Keratinocyte (primary cell): ENCODE results near the gene MTR. TPM values are rescaled to one million over a fixed set of nuclear protein-coding genes. Genes with fewer than 3 reads are reported as not detected.

ENCODE experiments used
- DNase-seq: peaks from one replicate; pipeline ENCODE4 v3.0.0-alpha.2; 2011; ENCODE audit warnings: low read depth, missing footprints, low spot score
- FAIRE-seq: peaks from 2 replicates; lab custom pipeline; 2011; peaks lifted over from hg19 to GRCh38; lab: Jason Lieb, UNC
- H2AFZ ChIP-seq: 2 replicates; pipeline ENCODE4 v1.6.0; 2012; ENCODE audit warnings: low read length, control low read depth, inconsistent platforms; ENCODE audit not compliant: control insufficient read depth
- H3K27ac ChIP-seq: 2 replicates; pipeline ENCODE4 v1.5.1; 2011; ENCODE audit warnings: low read length; ENCODE audit not compliant: control insufficient read depth, insufficient read depth
- H3K27me3 ChIP-seq: 3 replicates; pipeline ENCODE4 v1.6.0; 2011; ENCODE audit warnings: low read length; ENCODE audit not compliant: control insufficient read depth, insufficient read depth; ENCODE audit errors: extremely low read depth
- H3K36me3 ChIP-seq, 2 experiments: 2 replicates in 1 of 2; 3 replicates in 1 of 2; pipeline ENCODE4 v1.5.1; 2011; ENCODE audit warnings: low read length in 2 of 2, mild to moderate bottlenecking in 1 of 2; ENCODE audit not compliant: control insufficient read depth in 2 of 2, insufficient read depth in 2 of 2; ENCODE audit errors: extremely low read depth in 1 of 2
- H3K4me1 ChIP-seq: 3 replicates; pipeline ENCODE4 v1.5.1; 2011; ENCODE audit warnings: low read length; ENCODE audit not compliant: control insufficient read depth, insufficient read depth; ENCODE audit errors: extremely low read depth
- H3K4me2 ChIP-seq: 3 replicates; pipeline ENCODE4 v1.6.0; 2011; ENCODE audit warnings: low read depth, low read length; ENCODE audit not compliant: control insufficient read depth, insufficient read depth; ENCODE audit errors: extremely low read depth
- H3K4me3 ChIP-seq, 3 experiments: fragments of 200-600 bp in 1 of 3; sonication (generic) in 1 of 3; 2 replicates in 2 of 3; 3 replicates in 1 of 3; pipeline ENCODE4 v1.5.1; 2011 to 2016; ENCODE audit warnings: low read length in 3 of 3, mild to moderate bottlenecking in 3 of 3, control low read depth in 2 of 3, inconsistent platforms in 1 of 3, low read depth in 1 of 3, mixed read lengths in 1 of 3, mixed run types in 1 of 3, moderate library complexity in 1 of 3; ENCODE audit not compliant: control insufficient read depth in 2 of 3, insufficient read depth in 2 of 3; ENCODE audit errors: extremely low read depth in 1 of 3
- H3K79me2 ChIP-seq: 2 replicates; pipeline ENCODE4 v1.6.0; 2012; ENCODE audit warnings: low read length; ENCODE audit not compliant: control insufficient read depth, insufficient read depth
- H3K9ac ChIP-seq: 3 replicates; pipeline ENCODE4 v1.6.0; 2011; ENCODE audit warnings: low read length; ENCODE audit not compliant: control insufficient read depth, insufficient read depth; ENCODE audit errors: extremely low read depth
- H3K9me1 ChIP-seq: 3 replicates; pipeline ENCODE4 v1.6.0; 2011; ENCODE audit warnings: low read length; ENCODE audit not compliant: control insufficient read depth, insufficient read depth; ENCODE audit errors: extremely low read depth
- H3K9me3 ChIP-seq: 2 replicates; pipeline ENCODE4 v1.5.1; 2012; ENCODE audit warnings: low read depth, low read length; ENCODE audit not compliant: control insufficient read depth
- H4K20me1 ChIP-seq: 3 replicates; pipeline ENCODE4 v1.6.0; 2011; ENCODE audit warnings: low read length; ENCODE audit not compliant: control insufficient read depth, insufficient read depth; ENCODE audit errors: extremely low read depth
- CTCF ChIP-seq, 3 experiments: IDR thresholded peaks in 1 of 3; conservative IDR thresholded peaks in 1 of 3; optimal IDR thresholded peaks in 1 of 3; 2 replicates in 2 of 3; 3 replicates in 1 of 3; pipeline versions ENCODE3 to v1.5.1; 2011; ENCODE audit warnings: low read length in 3 of 3, mild to moderate bottlenecking in 3 of 3, moderate library complexity in 2 of 3, control low read depth in 1 of 3, inconsistent platforms in 1 of 3; ENCODE audit not compliant: insufficient read depth in 2 of 3; ENCODE audit errors: extremely low read depth in 1 of 3
- EZH2 ChIP-seq: IDR thresholded peaks from one replicate; pipeline ENCODE4 v1.6.1; 2012; ENCODE audit warnings: inconsistent platforms, mild to moderate bottlenecking, low read length, moderate library complexity
- dilution Hi-C: fragments of 300-500 bp; cut with MboI; formaldehyde crosslinking; loops from one replicate; pipeline ENCODE4 v1.7.0; 2020; ENCODE audit warnings: low sequenced_read_pairs; ENCODE audit not compliant: extremely low pct_ligation_motif_present
- polyA plus RNA-seq, 5 experiments: library from polyadenylated mRNA; depleted of rRNA in 3 of 5; stranded (reverse) in 3 of 5; stranded (forward) in 1 of 5; unstranded in 1 of 5; fragments of >200 nt; gene quantifications; 1 replicate in 1 of 5; 2 replicates in 3 of 5; 3 replicates in 1 of 5; pipeline versions ENCODE4 v1.2.1 to v1.2.3, GENCODE V29; 2011 to 2012; ENCODE audit warnings: missing spikeins in 2 of 5, low read depth in 1 of 5, low replicate concordance in 1 of 5

Gene MTR
- polyA plus RNA-seq, 1 donor (not counting 4 experiments of a cell fraction or from before 2014, with no cell fraction given) = 14.3 TPM

GRCh38 chr1:236882678-236883077 is 87.6 kb downstream of the MTR start:
- no peaks in the 10 kb centered on the region for H3K27me3 ChIP-seq
- no peak overlapping the region for H2AFZ ChIP-seq
- TF ChIP-seq EZH2 = no peak
- TF ChIP-seq CTCF (optimal IDR thresholded peaks at IDR 0.05 in 1 of 3, IDR thresholded peaks at IDR 0.05 in 1 of 3, conservative IDR thresholded peaks at IDR 0.05 in 1 of 3; ENCODE audit: extremely low read depth in 1 of 3, insufficient read depth in 2 of 3, low read length in 3 of 3) = no peak
- no peak overlapping the region for H3K9ac ChIP-seq
- no peak overlapping the region for H3K27ac ChIP-seq
- no peak for DNase-seq
- no peaks in the 10 kb centered on the region for H3K9me3 ChIP-seq
- FAIRE-seq = no peak
- H3K4me1 ChIP-seq = no peaks in the 10 kb centered on the region
- H3K36me3 ChIP-seq = peaks cover 6 to 14% of the 10 kb centered on the region in 2 experiments
- no peaks in the 10 kb centered on the region for H4K20me1 ChIP-seq
- H3K9me1 ChIP-seq = no peaks in the 10 kb centered on the region
- H3K79me2 ChIP-seq = no peaks in the 10 kb centered on the region
- dilution Hi-C loops = no loop called here
- H3K4me2 ChIP-seq = no peak overlapping the region
- H3K4me3 ChIP-seq = no peak overlapping the region

- Histone ChIP-seq H3K4me2 (no peak overlapping the region), H3K79me2 (no peaks in the 10 kb centered on the region), H3K9me3 (no peaks in the 10 kb centered on the region), H3K27me3 (no peaks in the 10 kb centered on the region), H2AFZ (no peak overlapping the region), H3K4me3 (no peak overlapping the region), H3K4me1 (no peaks in the 10 kb centered on the region), H3K27ac (no peak overlapping the region), H3K9me1 (no peaks in the 10 kb centered on the region), H3K9ac (no peak overlapping the region), H4K20me1 (no peaks in the 10 kb centered on the region), H3K36me3 (peaks cover 17 to 21% of the 10 kb centered on the region in 2 experiments)
- DNase-seq = no peak
- FAIRE-seq = no peak
- dilution Hi-C loops = no loop called here
- no peak for TF ChIP-seq CTCF (optimal IDR thresholded peaks at IDR 0.05 in 1 of 3, IDR thresholded peaks at IDR 0.05 in 1 of 3, conservative IDR thresholded peaks at IDR 0.05 in 1 of 3; ENCODE audit: extremely low read depth in 1 of 3, insufficient read depth in 2 of 3, low read length in 3 of 3)
- TF ChIP-seq EZH2 = no peak
These were observed 91.1 kb downstream of the MTR start for GRCh38 chr1:236886199-236886598.
